K562 (cell line): ENCODE measurements around the gene SPINT2. TPM values are rescaled to one million over a fixed set of nuclear protein-coding genes. Genes with fewer than 3 reads are reported as not detected.
A peak's percentile ranks its signal among the peaks of the same experiment; 100 is the strongest.

Experiments
- ATAC-seq: fragments of 200-7000 bp; cut with Tn5 transposase; 3 replicates; pipeline ENCODE4 v1.9.1; 2020; ENCODE audit warnings: moderate library complexity
- BruUV-seq: library from RNA; stranded (reverse); fragments of 400-500 nt; replicated peaks from 2 replicates; lab custom pipeline; 2021; lab: Mats Ljungman, UMichigan
- CTCF ChIA-PET: fragments of 300-600 bp; formaldehyde crosslinking; extraction: SDS; loops from one replicate; lab custom pipeline; 2021; ENCODE audit warnings: low intra/inter-chr PET ratio; lab: Yijun Ruan, JAX
- POLR2A ChIA-PET: fragments of 300-600, 350-650 bp; sonication (Branson Sonifier 250); formaldehyde crosslinking; extraction: SDS; loops from one replicate; lab custom pipeline; 2021; ENCODE audit warnings: antibody characterized with exemption, inconsistent platforms; lab: Yijun Ruan, JAX
- DNase-seq, 4 experiments: peaks; one replicate each; pipeline versions ENCODE4 v3.0.0 to v3.0.0-alpha.2; 2011 to 2018; ENCODE audit warnings: low spot score in 3 of 4, mixed read lengths in 3 of 4; ENCODE audit errors: extremely low read depth in 1 of 4
- FAIRE-seq: peaks from 2 replicates; lab custom pipeline; 2011; peaks lifted over from hg19 to GRCh38; lab: Jason Lieb, UNC
- H2AFZ ChIP-seq: 2 replicates; pipeline ENCODE4 v1.6.0; 2011; ENCODE audit warnings: low read depth, low read length, control low read depth, inconsistent platforms
- H3K27ac ChIP-seq: fragments of 200-600 bp; 3 replicates; pipeline ENCODE4 v1.8.0; 2011; ENCODE audit warnings: low read depth, mild to moderate bottlenecking, control low read depth, inconsistent platforms, low read length, moderate library complexity, mixed read lengths; ENCODE audit errors: extremely low read depth
- H3K27me3 ChIP-seq, 2 experiments: fragments of 300-600 bp in 1 of 2; 2 replicates in 1 of 2; 3 replicates in 1 of 2; pipeline versions ENCODE4 v1.6.0 to v1.8.0; 2011; ENCODE audit warnings: inconsistent platforms in 2 of 2, low read length in 2 of 2, mild to moderate bottlenecking in 1 of 2, mixed read lengths in 1 of 2, moderate library complexity in 1 of 2; ENCODE audit not compliant: control insufficient read depth in 2 of 2, insufficient read depth in 2 of 2
- H3K36me3 ChIP-seq: fragments of 300-600 bp; 3 replicates; pipeline ENCODE4 v1.8.0; 2011; ENCODE audit warnings: mild to moderate bottlenecking, low read length, inconsistent platforms; ENCODE audit not compliant: control insufficient read depth, insufficient read depth
- H3K4me1 ChIP-seq, 2 experiments: fragments of 200-600 bp in 1 of 2; replicated peaks in 1 of 2; 2 replicates in 1 of 2; 3 replicates in 1 of 2; pipeline versions ENCODE4 v1.5.1 to v1.8.0; 2011; ENCODE audit warnings: inconsistent platforms in 2 of 2, low read length in 2 of 2, mild to moderate bottlenecking in 1 of 2, mixed read lengths in 1 of 2, moderate library complexity in 1 of 2; ENCODE audit not compliant: control insufficient read depth in 2 of 2, insufficient read depth in 2 of 2
- H3K4me2 ChIP-seq: 2 replicates; pipeline ENCODE4 v1.6.1; 2011; ENCODE audit warnings: low read length, control low read depth, inconsistent platforms, mixed read lengths; ENCODE audit not compliant: insufficient read depth
- H3K4me3 ChIP-seq: fragments of 200-600 bp; sonication (generic), shearing (Covaris generic); 2 replicates; pipeline ENCODE4 v1.5.1; 2016; ENCODE audit warnings: control low read depth, inconsistent platforms
- H3K79me2 ChIP-seq: fragments of 200-600 bp; 3 replicates; pipeline ENCODE4 v1.8.0; 2011; ENCODE audit warnings: low read length, inconsistent platforms; ENCODE audit not compliant: control insufficient read depth, insufficient read depth
- H3K9ac ChIP-seq, 2 experiments: 2 replicates each; pipeline versions ENCODE4 v1.6.0 to v1.6.1; 2011; ENCODE audit warnings: low read depth in 2 of 2, low read length in 2 of 2, control low read depth in 1 of 2, inconsistent platforms in 1 of 2, mild to moderate bottlenecking in 1 of 2, mixed read lengths in 1 of 2; ENCODE audit not compliant: insufficient read depth in 1 of 2
- H3K9me1 ChIP-seq: one replicate; pipeline ENCODE4 v1.6.0; 2011; ENCODE audit warnings: inconsistent platforms, mild to moderate bottlenecking, low read length, moderate library complexity; ENCODE audit not compliant: control insufficient read depth, insufficient read depth
- H3K9me3 ChIP-seq: replicated peaks from 2 replicates; pipeline ENCODE4 v1.5.1; 2011; ENCODE audit warnings: low read depth, low read length, inconsistent platforms; ENCODE audit not compliant: control insufficient read depth, insufficient read depth
- H4K20me1 ChIP-seq: replicated peaks from 2 replicates; pipeline ENCODE4 v1.6.1; 2011; ENCODE audit warnings: low read length, inconsistent platforms, mixed read lengths; ENCODE audit not compliant: control insufficient read depth, insufficient read depth
- CGGBP1 ChIP-seq: fragments of 250-450 bp; sonication (Bioruptor Pico); IDR thresholded peaks from 2 replicates; pipeline ENCODE4 v1.9.0; 2021; ENCODE audit warnings: mild to moderate bottlenecking
- DACH1 ChIP-seq: fragments of 450-650 bp; IDR thresholded peaks from 2 replicates; pipeline ENCODE4 v1.6.1; 2018; ENCODE audit not compliant: partially characterized antibody
- NFYB ChIP-seq: IDR thresholded peaks from 2 replicates; pipeline ENCODE4 v1.6.1; 2011; ENCODE audit warnings: mild to moderate bottlenecking, moderate library complexity; ENCODE audit not compliant: insufficient read length; ENCODE audit errors: extremely low read depth
- ZBTB33 ChIP-seq: sonication (generic); formaldehyde crosslinking; IDR thresholded peaks from 2 replicates; pipeline ENCODE4 v1.8.1; 2023; ENCODE audit warnings: mild to moderate bottlenecking, missing genetic modification reagents
- WGBS: fragments of 100-300 bp; shearing (Covaris generic); methylation state at CpG from one replicate; pipeline ENCODE4 v1.1.6; 2016; ENCODE audit warnings: low coverage, mixed read lengths; ENCODE audit not compliant: insufficient coverage; ENCODE audit errors: missing lambda C conversion rate; 5-methylcytosine and 5-hydroxymethylcytosine counted together
- in situ Hi-C: fragments of 300-500 bp; cut with MboI; formaldehyde crosslinking; loops from 4 replicates; pipeline ENCODE4 v1.15.0; 2018; ENCODE audit warnings: inconsistent platforms, mixed read lengths
- intact Hi-C: fragments of 100-400 bp; cut with micrococcal nuclease; formaldehyde crosslinking; loops from 2 replicates; pipeline ENCODE4 v1.14.2; 2022
- polyA plus RNA-seq, 8 experiments: library from polyadenylated mRNA; depleted of rRNA in 4 of 8; stranded (reverse) in 5 of 8; unstranded in 3 of 8; fragments of >200 nt; fragmentation: Nextera tagmentation in 2 of 8; fragmentation: Illumina TruSeq in 1 of 8; extraction: Ambion mirVana in 2 of 8; extraction: Trizol in 1 of 8; gene quantifications; 2 replicates each; pipeline versions ENCODE4 v1.2.1 to v1.2.3, GENCODE V29; 2011 to 2014; ENCODE audit warnings: inconsistent platforms in 1 of 8, missing spikeins in 1 of 8
- total RNA-seq, 7 experiments: library from RNA; depleted of rRNA in 6 of 7; stranded (reverse); fragments of >200 nt in 6 of 7; fragmentation: Illumina TruSeq in 2 of 7; extraction: Trizol in 2 of 7; gene quantifications; 2 replicates each; pipeline versions ENCODE4 v1.2.1 to v1.2.3, GENCODE V29; 2011 to 2021; ENCODE audit warnings: low replicate concordance in 1 of 7

SPINT2 gene
- total and polyA plus RNA-seq, 9 of the 15 experiments (the other 6 are each of a cell fraction or from before 2014, with no cell fraction given) = 0.65 to 4.5 (median 3.4) TPM

- TF ChIP-seq CGGBP1 (CRISPR knock-in tag) (no peak), DACH1 (no peak)
- TF ChIP-seq, all 486 proteins: peak for 0
Measured at GRCh38 chr19:38288123-38288855, 23.9 kb downstream of the SPINT2 start (continued).

DNA sequence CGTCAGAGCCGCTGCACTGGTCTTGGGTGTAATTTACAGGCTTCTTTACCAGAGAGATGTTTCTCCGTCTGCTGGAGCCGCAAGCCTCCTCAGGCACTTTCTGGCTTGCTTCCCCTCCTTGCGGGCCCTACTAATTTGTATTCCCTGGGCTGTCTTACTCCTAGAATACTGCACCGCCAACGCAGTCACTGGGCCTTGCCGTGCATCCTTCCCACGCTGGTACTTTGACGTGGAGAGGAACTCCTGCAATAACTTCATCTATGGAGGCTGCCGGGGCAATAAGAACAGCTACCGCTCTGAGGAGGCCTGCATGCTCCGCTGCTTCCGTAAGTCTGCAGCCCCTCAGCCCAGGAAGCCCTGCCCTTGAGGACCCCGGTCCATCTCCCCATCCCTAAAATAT, 25.6 kb downstream of the SPINT2 start:
- Histone ChIP-seq H3K36me3 (no peaks in the 10 kb centered on the region), H2AFZ (no peak overlapping the region), H3K27me3 (no peaks in the 10 kb centered on the region), H3K9me1 (no peaks in the 10 kb centered on the region), H4K20me1 (no peaks in the 10 kb centered on the region), H3K4me1 (peaks cover 0 to 30% of the 10 kb centered on the region in 2 experiments; a peak in 3 of 5 replicates), H3K79me2 (no peaks in the 10 kb centered on the region), H3K9ac (no peak overlapping the region), H3K9me3 (no peaks in the 10 kb centered on the region), H3K27ac (no peak overlapping the region), H3K4me3 (no peak overlapping the region), H3K4me2 (no peak overlapping the region)
- DNase-seq (no peak), FAIRE-seq (no peak), ATAC-seq (no peak)
- TF ChIP-seq ZBTB33 (CRISPR knock-in tag) (0 out of 2 replicates have a peak, but pooled peaks have one; percentile 28), NFYB (no peak)
- WGBS = 84% methylated on average over 14 of the region's 15 CpGs
- in situ Hi-C loops (no loop called here), intact Hi-C loops (no loop called here)
- CTCF ChIA-PET = no interaction called here
- POLR2A ChIA-PET = interaction anchor here (0.9 kb wide), 1 partner anchor 9 kb away, joined by 3 read pairs; no protein-coding TSS in a partner anchor
- no TSS peak for BruUV-seq
